ENCODE measurements around the gene CLDN4. TPM values are rescaled to one million over a fixed set of nuclear protein-coding genes. Genes with fewer than 3 reads are reported as not detected.

The CLDN4 gene
- total RNA-seq, 1 experiment from 2014 or later = 0.16 TPM

GRCh38 chr7:73881352-73882046 is 50.7 kb downstream of the CLDN4 start:
- no peaks in the 10 kb centered on the region for H3K27me3 ChIP-seq (replicated peaks)
- DNase-seq (ENCODE audit: low read depth in 1 of 2, low spot score in 2 of 2) = no peak
- no peak overlapping the region for H3K27ac ChIP-seq
- H3K4me1 ChIP-seq (replicated peaks) = peaks cover 3% of the 10 kb centered on the region
- H3K4me3 ChIP-seq = no peak overlapping the region
- no peaks in the 10 kb centered on the region for H3K9me3 ChIP-seq (replicated peaks)
- H3K36me3 ChIP-seq = no peaks in the 10 kb centered on the region

GRCh38 chr7:73882047-73882402 is 51.2 kb downstream of the CLDN4 start:
- no peak for DNase-seq (ENCODE audit: low read depth in 1 of 2, low spot score in 2 of 2)
- Histone ChIP-seq H3K27ac (no peak overlapping the region), H3K4me1 (replicated peaks) (peaks cover 3% of the 10 kb centered on the region), H3K4me3 (no peak overlapping the region), H3K9me3 (replicated peaks) (no peaks in the 10 kb centered on the region), H3K36me3 (no peaks in the 10 kb centered on the region), H3K27me3 (replicated peaks) (no peaks in the 10 kb centered on the region)

Other genes with a start within 250 kb of the CLDN4 start
- not detected in 2 replicates for gene MLXIPL, start 206.5 kb upstream of the CLDN4 start, total RNA-seq (2014; rRNA removed; shearing (Covaris generic))
- 1.0 and 1.8 TPM in 2 replicates for gene VPS37D, start 163.2 kb upstream of the CLDN4 start, total RNA-seq (2014; rRNA removed; shearing (Covaris generic))
- 1.3 TPM in 2 replicates for gene DNAJC30, start 147.5 kb upstream of the CLDN4 start, total RNA-seq (2014; rRNA removed; shearing (Covaris generic))
- gene BUD23, start 147.4 kb upstream of the CLDN4 start, total RNA-seq (2014; rRNA removed; shearing (Covaris generic)) = 42.2 and 45.5 TPM in 2 replicates
- gene STX1A, start 111.3 kb upstream of the CLDN4 start, total RNA-seq (2014; rRNA removed; shearing (Covaris generic)) = 8.8 and 10.1 TPM in 2 replicates
- gene ABHD11, start 92.2 kb upstream of the CLDN4 start, total RNA-seq (2014; rRNA removed; shearing (Covaris generic)) = 23.6 and 25.8 TPM in 2 replicates
- gene CLDN3, start 60.7 kb upstream of the CLDN4 start, total RNA-seq (2014; rRNA removed; shearing (Covaris generic)) = not detected in 2 replicates
- gene METTL27, start 11.5 kb downstream of the CLDN4 start, total RNA-seq (2014; rRNA removed; shearing (Covaris generic)) = 0.91 and 2.9 TPM in 2 replicates
- gene TMEM270, start 30.2 kb downstream of the CLDN4 start, total RNA-seq (2014; rRNA removed; shearing (Covaris generic)) = not detected in 2 replicates
- not detected in 2 replicates for gene ELN, start 197.2 kb downstream of the CLDN4 start, total RNA-seq (2014; rRNA removed; shearing (Covaris generic))

All from SJSA1 (cell line).